HepG2 (cell line): Measurements from ENCODE around the gene ACSS2. TPM values are rescaled to one million over a fixed set of nuclear protein-coding genes. Genes with fewer than 3 reads are reported as not detected.

ENCODE experiments used
- AGO2 ChIP-seq: fragments of 200-400 bp; formaldehyde crosslinking; optimal IDR thresholded peaks from 2 replicates; pipeline ENCODE3; 2017; ENCODE audit warnings: mild to moderate bottlenecking, low read depth, low read length, moderate library complexity
- BCL6 ChIP-seq: IDR thresholded peaks from 2 replicates; pipeline ENCODE4 v1.6.1; 2016; ENCODE audit warnings: missing genetic modification reagents, missing compliant biosample characterization
- GTF2F1 ChIP-seq: fragments of 150-350 bp; IDR thresholded peaks from 2 replicates; pipeline ENCODE4 v1.6.1; 2014; ENCODE audit warnings: low read length
- GTF3A ChIP-seq: sonication (generic); formaldehyde crosslinking; conservative IDR thresholded peaks from 2 replicates; pipeline ENCODE4 v1.4.0; 2020; ENCODE audit warnings: mild to moderate bottlenecking, missing genetic modification reagents
- HCFC1 ChIP-seq: fragments of 150-350 bp; IDR thresholded peaks from 2 replicates; pipeline ENCODE4 v1.6.1; 2014; ENCODE audit warnings: low read depth, low read length
- MAZ ChIP-seq, 2 experiments: sonication (generic) in 1 of 2; formaldehyde crosslinking in 1 of 2; IDR thresholded peaks; 2 replicates each; pipeline versions ENCODE4 v1.5.0 to v1.6.1; 2012 to 2020; ENCODE audit warnings: low read depth in 2 of 2, mild to moderate bottlenecking in 2 of 2, borderline replicate concordance in 1 of 2, improper control_type of control experiment in 1 of 2, low read length in 1 of 2, missing genetic modification reagents in 1 of 2, moderate library complexity in 1 of 2
- MTA1 ChIP-seq: sonication (generic); formaldehyde crosslinking; IDR thresholded peaks from 2 replicates; pipeline ENCODE4 v1.4.0; 2020; ENCODE audit warnings: missing genetic modification reagents, mild to moderate bottlenecking, borderline replicate concordance
- MTF2 ChIP-seq: sonication (generic); formaldehyde crosslinking; IDR thresholded peaks from 2 replicates; pipeline ENCODE4 v1.5.0; 2020; ENCODE audit warnings: missing genetic modification reagents, borderline replicate concordance
- MXD1 ChIP-seq: sonication (generic); formaldehyde crosslinking; IDR thresholded peaks from 2 replicates; pipeline ENCODE4 v1.4.0; 2020; ENCODE audit warnings: mild to moderate bottlenecking, missing genetic modification reagents
- NFE2L2 ChIP-seq: fragments of 150-350 bp; IDR thresholded peaks from 2 replicates; pipeline ENCODE4 v1.6.1; 2014; ENCODE audit warnings: low read length
- PHB2 ChIP-seq: fragments of 450-650 bp; IDR thresholded peaks from 2 replicates; pipeline ENCODE4 v1.6.1; 2018; ENCODE audit not compliant: partially characterized antibody
- RBAK ChIP-seq: sonication (generic); formaldehyde crosslinking; IDR thresholded peaks from 2 replicates; pipeline ENCODE4 v1.5.1; 2020; ENCODE audit warnings: mild to moderate bottlenecking, missing genetic modification reagents
- SIN3A ChIP-seq: IDR thresholded peaks from 2 replicates; pipeline ENCODE4 v1.6.1; 2011; ENCODE audit warnings: low read depth, mild to moderate bottlenecking, control low read depth, low read length, borderline replicate concordance
- SNAPC5 ChIP-seq: sonication (generic); formaldehyde crosslinking; IDR thresholded peaks from 2 replicates; pipeline ENCODE4 v1.8.1; 2023; ENCODE audit warnings: mild to moderate bottlenecking, missing genetic modification reagents, borderline replicate concordance
- TFDP2 ChIP-seq: sonication (generic); formaldehyde crosslinking; IDR thresholded peaks from 2 replicates; pipeline ENCODE4 v1.4.0; 2020; ENCODE audit warnings: missing genetic modification reagents
- ZFP36L2 ChIP-seq: sonication (generic); formaldehyde crosslinking; IDR thresholded peaks from 2 replicates; pipeline ENCODE4 v1.4.0; 2020; ENCODE audit warnings: missing genetic modification reagents
- ZMYM3 ChIP-seq: sonication (generic); formaldehyde crosslinking; IDR thresholded peaks from 2 replicates; pipeline ENCODE4 v1.5.1; 2020; ENCODE audit warnings: mild to moderate bottlenecking, missing genetic modification reagents
- ZNF292 ChIP-seq: sonication (generic); formaldehyde crosslinking; IDR thresholded peaks from 2 replicates; pipeline ENCODE4 v1.8.1; 2022; ENCODE audit warnings: mild to moderate bottlenecking, low read depth, missing genetic modification reagents, borderline replicate concordance
- ZNF460 ChIP-seq: sonication (generic); formaldehyde crosslinking; IDR thresholded peaks from 2 replicates; pipeline ENCODE4 v1.5.1; 2020; ENCODE audit warnings: missing genetic modification reagents, mild to moderate bottlenecking, borderline replicate concordance
- ZNF549 ChIP-seq: sonication (generic); formaldehyde crosslinking; IDR thresholded peaks from 2 replicates; pipeline ENCODE4 v1.5.0; 2020; ENCODE audit warnings: missing genetic modification reagents
- ZNF614 ChIP-seq: IDR thresholded peaks from 2 replicates; pipeline ENCODE4 v1.6.1; 2018; ENCODE audit warnings: missing biosample characterization, missing genetic modification reagents, inconsistent platforms, borderline replicate concordance
- ZNF780A ChIP-seq: sonication (generic); formaldehyde crosslinking; IDR thresholded peaks from 2 replicates; pipeline ENCODE4 v1.8.0; 2022; ENCODE audit warnings: mild to moderate bottlenecking, missing genetic modification reagents, moderate library complexity
- ZNF790 ChIP-seq: sonication (generic); formaldehyde crosslinking; IDR thresholded peaks from 2 replicates; pipeline ENCODE4 v1.8.0; 2022; ENCODE audit warnings: missing genetic modification reagents, mild to moderate bottlenecking, borderline replicate concordance
- polyA plus RNA-seq, 8 experiments: library from polyadenylated mRNA; depleted of rRNA in 3 of 8; stranded (reverse) in 7 of 8; unstranded in 1 of 8; fragments of >200 nt; fragmentation: Illumina TruSeq in 4 of 8; extraction: Trizol in 4 of 8; gene quantifications; 2 replicates each; pipeline versions ENCODE4 v1.2.1 to v1.2.3, GENCODE V29; 2011 to 2016; ENCODE audit warnings: low read depth in 4 of 8, missing spikeins in 1 of 8, mixed read lengths in 1 of 8; ENCODE audit not compliant: insufficient read depth in 1 of 8
- total RNA-seq, 5 experiments: library from RNA; depleted of rRNA; stranded (reverse); fragments of >200 nt; fragmentation: Illumina TruSeq; extraction: Trizol; gene quantifications; 2 replicates each; pipeline ENCODE4 v1.2.3, GENCODE V29; 2016; ENCODE audit warnings: low read depth in 1 of 5
- TF ChIP-seq, protein P1 (sequence below): sonication (generic); formaldehyde crosslinking; IDR thresholded peaks from 2 replicates; pipeline ENCODE4 v1.8.0; 2022; ENCODE audit warnings: mild to moderate bottlenecking, missing genetic modification reagents, moderate library complexity
- TF ChIP-seq, protein P2 (sequence below): IDR thresholded peaks from 2 replicates; pipeline ENCODE4 v1.6.1; 2016; ENCODE audit warnings: missing biosample characterization, missing genetic modification reagents, low read depth

Gene ACSS2
- total and polyA plus RNA-seq, 2 of the 13 experiments (the other 11 are each of a cell fraction or from before 2014, with no cell fraction given): 72.8 to 89.7 TPM

DNA sequence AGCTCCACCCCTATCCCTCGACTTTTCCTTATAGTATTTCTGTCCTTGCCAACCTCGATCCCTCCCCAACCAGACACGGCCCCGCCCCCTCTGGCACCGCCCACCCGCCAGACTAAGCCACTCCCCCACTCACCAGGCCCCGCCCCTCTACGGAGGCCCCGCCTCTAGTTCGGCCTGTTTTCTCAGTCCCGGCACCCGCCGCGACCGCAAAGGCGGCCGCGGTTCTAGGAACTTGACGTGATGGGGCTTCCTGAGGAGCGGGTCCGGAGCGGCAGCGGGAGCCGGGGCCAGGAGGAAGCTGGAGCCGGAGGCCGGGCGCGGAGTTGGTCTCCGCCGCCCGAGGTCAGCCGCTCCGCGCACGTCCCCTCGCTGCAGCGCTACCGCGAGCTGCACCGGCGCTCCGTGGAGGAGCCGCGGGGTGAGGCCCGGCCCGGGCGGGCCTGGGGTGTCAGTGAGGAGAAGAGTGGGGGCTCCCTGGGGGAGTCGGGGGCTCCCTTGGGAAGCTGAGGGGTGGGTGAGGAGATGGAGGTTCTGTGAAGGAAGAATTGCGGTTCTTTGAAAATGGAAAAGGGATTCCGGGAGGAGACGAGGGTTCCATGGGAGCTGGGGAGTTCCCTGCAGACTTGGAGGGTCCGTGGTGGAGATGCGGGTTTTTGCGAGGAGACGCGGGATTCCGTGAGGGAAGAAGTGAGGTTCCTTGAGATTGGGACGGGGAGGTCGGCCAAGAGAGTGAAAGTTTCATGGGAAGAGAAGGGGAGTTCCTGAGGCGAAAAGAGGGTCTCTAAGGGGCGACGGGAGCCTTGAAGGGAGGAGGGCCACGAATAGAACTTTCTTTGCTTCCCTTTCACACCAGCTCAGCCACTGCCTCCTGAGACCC lies at the start of gene ACSS2 (continued):
- TF ChIP-seq ZNF549 (CRISPR knock-in tag) (no peak), RBAK (CRISPR knock-in tag) (no peak), BCL6 (CRISPR knock-in tag) (no peak), MAZ (IDR thresholded peaks at IDR 0.05; ENCODE audit: borderline replicate concordance, low read depth, low read length) (no peak), MAZ (CRISPR knock-in tag; IDR thresholded peaks at IDR 0.05; ENCODE audit: low read depth) (peak; percentile 72; the same call in 1 of the 2 replicates), GTF2F1 (no peak), ZMYM3 (CRISPR knock-in tag) (no peak), ZNF614 (no peak), SIN3A (no peak), GTF3A (no peak), TFDP2 (CRISPR knock-in tag) (peak; percentile 49; the same call in 1 of the 2 replicates), ZNF460 (CRISPR knock-in tag) (no peak), ZNF790 (CRISPR knock-in tag) (peak; percentile 91), ZFP36L2 (CRISPR knock-in tag) (no peak), HCFC1 (no peak), PHB2 (no peak), NFE2L2 (no peak), AGO2 (peak; percentile 73), MTF2 (CRISPR knock-in tag) (no peak), MTA1 (CRISPR knock-in tag) (peak; percentile 16; the same call in 1 of the 2 replicates), SNAPC5 (CRISPR knock-in tag) (0 out of 2 replicates have a peak, but pooled peaks have one; percentile 39), MXD1 (CRISPR knock-in tag) (peak; percentile 56; the same call in 1 of the 2 replicates), ZNF292 (CRISPR knock-in tag) (no peak), ZNF780A (no peak)
- TF ChIP-seq, protein P1, sequence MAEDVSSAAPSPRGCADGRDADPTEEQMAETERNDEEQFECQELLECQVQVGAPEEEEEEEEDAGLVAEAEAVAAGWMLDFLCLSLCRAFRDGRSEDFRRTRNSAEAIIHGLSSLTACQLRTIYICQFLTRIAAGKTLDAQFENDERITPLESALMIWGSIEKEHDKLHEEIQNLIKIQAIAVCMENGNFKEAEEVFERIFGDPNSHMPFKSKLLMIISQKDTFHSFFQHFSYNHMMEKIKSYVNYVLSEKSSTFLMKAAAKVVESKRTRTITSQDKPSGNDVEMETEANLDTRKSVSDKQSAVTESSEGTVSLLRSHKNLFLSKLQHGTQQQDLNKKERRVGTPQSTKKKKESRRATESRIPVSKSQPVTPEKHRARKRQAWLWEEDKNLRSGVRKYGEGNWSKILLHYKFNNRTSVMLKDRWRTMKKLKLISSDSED (CRISPR knock-in tag): no peak
- TF ChIP-seq, protein P2, sequence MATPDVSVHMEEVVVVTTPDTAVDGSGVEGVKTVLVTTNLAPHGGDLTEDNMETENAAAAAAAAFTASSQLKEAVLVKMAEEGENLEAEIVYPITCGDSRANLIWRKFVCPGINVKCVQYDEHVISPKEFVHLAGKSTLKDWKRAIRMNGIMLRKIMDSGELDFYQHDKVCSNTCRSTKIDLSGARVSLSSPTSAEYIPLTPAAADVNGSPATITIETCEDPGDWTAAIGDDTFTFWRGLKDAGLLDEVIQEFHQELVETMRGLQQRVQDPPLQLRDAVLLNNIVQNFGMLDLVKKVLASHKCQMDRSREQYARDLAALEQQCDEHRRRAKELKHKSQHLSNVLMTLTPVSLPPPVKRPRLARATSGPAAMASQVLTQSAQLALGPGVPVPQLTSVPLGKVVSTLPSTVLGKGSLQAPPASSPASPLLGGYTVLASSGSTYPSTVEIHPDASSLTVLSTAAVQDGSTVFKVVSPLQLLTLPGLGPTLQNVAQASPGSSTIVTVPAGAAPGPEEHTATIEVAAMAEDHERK (CRISPR knock-in tag): no peak
